GM12892 (cell line): ENCODE results near the gene MSANTD2.

Experiments
- POLR2A ChIP-seq: IDR thresholded peaks from 2 replicates; pipeline ENCODE4 v1.6.1; 2011; ENCODE audit warnings: low read depth, low read length, control low read depth
- POLR2AphosphoS5 ChIP-seq: IDR thresholded peaks from 2 replicates; pipeline ENCODE4 v1.6.1; 2011; ENCODE audit warnings: low read depth, low read length, control low read depth
- TAF1 ChIP-seq: IDR thresholded peaks from 2 replicates; pipeline ENCODE4 v1.6.1; 2011; ENCODE audit warnings: low read depth, mild to moderate bottlenecking, control low read depth, low read length, borderline replicate concordance

DNA sequence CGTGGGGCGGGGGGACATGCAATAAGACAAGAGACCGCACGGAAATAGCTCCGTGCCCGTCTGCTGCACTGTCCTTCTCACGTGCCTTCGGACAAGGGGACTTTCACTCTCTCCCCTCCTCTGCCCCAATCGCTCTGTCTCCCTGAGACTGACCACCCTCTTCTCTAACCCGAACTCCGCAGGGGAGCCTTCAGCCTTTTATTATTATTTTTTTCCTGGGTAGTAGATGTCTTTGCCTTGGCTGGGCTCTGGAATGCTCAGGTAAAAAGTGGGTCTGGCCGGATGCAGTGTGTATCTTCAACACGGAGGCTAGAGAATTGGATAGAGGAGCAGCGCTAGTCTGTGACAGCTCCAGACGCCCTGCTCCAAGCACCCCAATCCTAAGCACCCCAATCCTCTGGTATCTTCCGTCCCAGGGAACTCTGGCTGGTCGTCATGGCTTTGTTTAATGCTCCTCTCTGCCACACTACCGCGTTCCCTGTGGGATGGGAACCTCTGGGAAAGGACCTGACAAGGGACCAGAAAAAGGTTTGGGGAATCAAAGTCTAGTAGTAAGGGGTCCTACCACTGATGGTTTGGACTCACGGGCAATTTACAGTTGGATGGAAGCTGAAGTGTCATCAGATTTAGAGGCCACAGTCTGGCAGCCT is 39.9 kb upstream of the MSANTD2 start:
- TF ChIP-seq POLR2A (no peak), TAF1 (no peak), POLR2AphosphoS5 (no peak)
